Effector memory CD4-positive, alpha-beta T cell (primary cell): ENCODE results near the gene USH2A.

Experiments
- DNase-seq, 3 donors: peaks; one replicate each; pipeline ENCODE4 v3.0.0-alpha.2; 2020
- H3K27ac ChIP-seq: 2 replicates; pipeline ENCODE4 v1.7.0; 2013; ENCODE audit warnings: mild to moderate bottlenecking, low read length, moderate library complexity; ENCODE audit not compliant: insufficient read depth, poor library complexity, severe bottlenecking
- H3K27me3 ChIP-seq: replicated peaks from 2 replicates; pipeline ENCODE4 v1.7.0; 2013; ENCODE audit warnings: mild to moderate bottlenecking, low read length; ENCODE audit not compliant: insufficient read depth, control insufficient read depth, poor library complexity, severe bottlenecking
- H3K36me3 ChIP-seq: 2 replicates; pipeline ENCODE4 v1.7.0; 2013; ENCODE audit warnings: mild to moderate bottlenecking, low read length, moderate library complexity; ENCODE audit not compliant: control insufficient read depth, insufficient read depth
- H3K4me1 ChIP-seq: 2 replicates; pipeline ENCODE4 v1.7.0; 2013; ENCODE audit warnings: low read length, mild to moderate bottlenecking; ENCODE audit not compliant: control insufficient read depth, insufficient read depth, poor library complexity, severe bottlenecking
- H3K4me3 ChIP-seq: 2 replicates; pipeline ENCODE4 v1.7.0; 2013; ENCODE audit warnings: low read length, low read depth, mild to moderate bottlenecking; ENCODE audit not compliant: insufficient read depth, poor library complexity, severe bottlenecking
- H3K9me3 ChIP-seq: 2 replicates; pipeline ENCODE4 v1.7.0; 2013; ENCODE audit warnings: mild to moderate bottlenecking, low read length, moderate library complexity; ENCODE audit not compliant: control insufficient read depth

The USH2A gene

GRCh38 chr1:215717677-215718426 lies 705.4 kb downstream of the USH2A start:
- no peaks in the 10 kb centered on the region for H3K36me3 ChIP-seq
- no peak overlapping the region for H3K4me3 ChIP-seq
- H3K27me3 ChIP-seq = no peaks in the 10 kb centered on the region
- no peaks in the 10 kb centered on the region for H3K4me1 ChIP-seq
- DNase-seq = no peak
- no peak overlapping the region for H3K27ac ChIP-seq
- H3K9me3 ChIP-seq = no peaks in the 10 kb centered on the region

GRCh38 chr1:215710899-215711225 lies 712.4 kb downstream of the USH2A start:
- Histone ChIP-seq H3K27ac (no peak overlapping the region), H3K9me3 (no peaks in the 10 kb centered on the region), H3K4me1 (no peaks in the 10 kb centered on the region), H3K27me3 (no peaks in the 10 kb centered on the region), H3K36me3 (no peaks in the 10 kb centered on the region), H3K4me3 (no peak overlapping the region)
- no peak for DNase-seq

- Histone ChIP-seq H3K4me3 (no peak overlapping the region), H3K9me3 (no peaks in the 10 kb centered on the region), H3K27ac (no peak overlapping the region), H3K27me3 (no peaks in the 10 kb centered on the region), H3K4me1 (no peaks in the 10 kb centered on the region), H3K36me3 (no peaks in the 10 kb centered on the region)
- no peak for DNase-seq
Observed at GRCh38 chr1:215710036-215710898, 713.0 kb downstream of the USH2A start.

- H3K27ac ChIP-seq = no peak overlapping the region
- DNase-seq = no peak
- no peak overlapping the region for H3K4me3 ChIP-seq
- no peaks in the 10 kb centered on the region for H3K9me3 ChIP-seq
- no peaks in the 10 kb centered on the region for H3K36me3 ChIP-seq
- no peaks in the 10 kb centered on the region for H3K4me1 ChIP-seq
- H3K27me3 ChIP-seq = no peaks in the 10 kb centered on the region
Observed at GRCh38 chr1:215704089-215704860, 719.0 kb downstream of the USH2A start.

- no peak for DNase-seq
- no peaks in the 10 kb centered on the region for H3K27me3 ChIP-seq
- no peaks in the 10 kb centered on the region for H3K36me3 ChIP-seq
- H3K27ac ChIP-seq = no peak overlapping the region
- H3K9me3 ChIP-seq = no peaks in the 10 kb centered on the region
- H3K4me1 ChIP-seq = no peaks in the 10 kb centered on the region
- H3K4me3 ChIP-seq = no peak overlapping the region
Observed at GRCh38 chr1:215682232-215682631, 741.0 kb downstream of the USH2A start.

GRCh38 chr1:215681041-215681440 lies 742.2 kb downstream of the USH2A start:
- Histone ChIP-seq H3K4me1 (no peaks in the 10 kb centered on the region), H3K36me3 (no peaks in the 10 kb centered on the region), H3K27ac (no peak overlapping the region), H3K27me3 (no peaks in the 10 kb centered on the region), H3K4me3 (no peak overlapping the region), H3K9me3 (no peaks in the 10 kb centered on the region)
- DNase-seq = no peak

- Histone ChIP-seq H3K4me3 (no peak overlapping the region), H3K36me3 (no peaks in the 10 kb centered on the region), H3K27me3 (no peaks in the 10 kb centered on the region), H3K9me3 (no peaks in the 10 kb centered on the region), H3K27ac (no peak overlapping the region), H3K4me1 (no peaks in the 10 kb centered on the region)
- DNase-seq = no peak
Observed at GRCh38 chr1:215679231-215679630, 744.0 kb downstream of the USH2A start.

GRCh38 chr1:215677112-215677511 lies 746.1 kb downstream of the USH2A start:
- Histone ChIP-seq H3K27me3 (no peaks in the 10 kb centered on the region), H3K4me3 (no peak overlapping the region), H3K27ac (no peak overlapping the region), H3K9me3 (no peaks in the 10 kb centered on the region), H3K36me3 (no peaks in the 10 kb centered on the region), H3K4me1 (no peaks in the 10 kb centered on the region)
- DNase-seq = no peak

- Histone ChIP-seq H3K27ac (no peak overlapping the region), H3K27me3 (no peaks in the 10 kb centered on the region), H3K36me3 (no peaks in the 10 kb centered on the region), H3K4me1 (no peaks in the 10 kb centered on the region), H3K4me3 (no peak overlapping the region), H3K9me3 (no peaks in the 10 kb centered on the region)
- DNase-seq = no peak
Observed at GRCh38 chr1:215673943-215674342, 749.3 kb downstream of the USH2A start.

GRCh38 chr1:215672482-215672881 lies 750.8 kb downstream of the USH2A start:
- Histone ChIP-seq H3K36me3 (no peaks in the 10 kb centered on the region), H3K27me3 (no peaks in the 10 kb centered on the region), H3K27ac (no peak overlapping the region), H3K4me1 (no peaks in the 10 kb centered on the region), H3K4me3 (no peak overlapping the region), H3K9me3 (no peaks in the 10 kb centered on the region)
- no peak for DNase-seq
